Islet precursor cell (in vitro differentiated cells): ENCODE results near the gene MYL5.
"Not testable (repeated sequence)": the region's sequence is repeated elsewhere in the genome, so short reads cannot be mapped to it uniquely, and the experiment has no call there.

Experiments
- DNase-seq: peaks from one replicate; pipeline ENCODE4 v3.0.0-alpha.2; 2018

MYL5 gene

GRCh38 chr4:730511-730910, 56.2 kb downstream of the MYL5 start:
- DNase-seq, result no peak

- DNase-seq, result not testable (repeated sequence)
Measured at GRCh38 chr4:730946-731904, 56.9 kb downstream of the MYL5 start.
